H9 (cell line): ENCODE data around the gene ZNF768. TPM values are rescaled to one million over a fixed set of nuclear protein-coding genes. Genes with fewer than 3 reads are reported as not detected.

Source experiments
- DNase-seq: peaks from one replicate; pipeline ENCODE4 v3.0.0-alpha.2; 2017
- H2AFZ ChIP-seq: one replicate; pipeline ENCODE4 v1.6.1; 2013; ENCODE audit warnings: mild to moderate bottlenecking, low read length, control low read depth, moderate library complexity
- H2AK5ac ChIP-seq: 2 replicates; pipeline ENCODE4 v1.6.1; 2013; ENCODE audit warnings: low read length, control low read depth, mixed read lengths; ENCODE audit not compliant: insufficient read length
- H2BK120ac ChIP-seq: one replicate; pipeline ENCODE4 v1.6.1; 2013; ENCODE audit warnings: low read depth, mild to moderate bottlenecking, low read length, control low read depth, inconsistent platforms; ENCODE audit not compliant: poor library complexity, severe bottlenecking
- H2BK12ac ChIP-seq: 2 replicates; pipeline ENCODE4 v1.6.1; 2013; ENCODE audit warnings: low read length, control low read depth, mixed read lengths, low read depth; ENCODE audit not compliant: insufficient read length
- H2BK15ac ChIP-seq: 2 replicates; pipeline ENCODE4 v1.6.1; 2013; ENCODE audit warnings: low read depth, low read length, control low read depth
- H2BK20ac ChIP-seq: one replicate; pipeline ENCODE4 v1.6.1; 2013; ENCODE audit warnings: low read depth, mild to moderate bottlenecking, low read length, control low read depth, inconsistent platforms; ENCODE audit not compliant: poor library complexity, severe bottlenecking
- H2BK5ac ChIP-seq: 2 replicates; pipeline ENCODE4 v1.6.1; 2013; ENCODE audit warnings: low read length, control low read depth, mixed read lengths; ENCODE audit not compliant: insufficient read length
- H3K14ac ChIP-seq: 2 replicates; pipeline ENCODE4 v1.6.1; 2013; ENCODE audit warnings: low read length, control low read depth; ENCODE audit not compliant: insufficient read depth
- H3K18ac ChIP-seq: 2 replicates; pipeline ENCODE4 v1.6.1; 2013; ENCODE audit warnings: low read depth, mild to moderate bottlenecking, mixed read lengths, low read length, control low read depth; ENCODE audit not compliant: insufficient read length
- H3K23ac ChIP-seq: 2 replicates; pipeline ENCODE4 v1.6.1; 2013; ENCODE audit warnings: low read length, control low read depth, mixed read lengths, low read depth; ENCODE audit not compliant: insufficient read length
- H3K23me2 ChIP-seq: 2 replicates; pipeline ENCODE4 v1.6.1; 2013; ENCODE audit warnings: low read depth, mild to moderate bottlenecking, mixed read lengths, low read length, control low read depth; ENCODE audit not compliant: insufficient read length, poor library complexity, severe bottlenecking
- H3K27ac ChIP-seq: 2 replicates; pipeline ENCODE4 v1.5.1; 2013; ENCODE audit warnings: low read length, control low read depth, mixed read lengths, low read depth; ENCODE audit not compliant: insufficient read length
- H3K27me3 ChIP-seq: 2 replicates; pipeline ENCODE4 v1.6.1; 2013; ENCODE audit warnings: low read length, control low read depth, inconsistent platforms; ENCODE audit not compliant: insufficient read depth
- H3K4ac ChIP-seq: 2 replicates; pipeline ENCODE4 v1.6.1; 2013; ENCODE audit warnings: low read depth, mild to moderate bottlenecking, control low read depth, inconsistent platforms, low read length, moderate library complexity
- H3K4me1 ChIP-seq: 2 replicates; pipeline ENCODE4 v1.6.1; 2013; ENCODE audit warnings: low read length, control low read depth, inconsistent platforms; ENCODE audit not compliant: insufficient read depth
- H3K4me2 ChIP-seq: 2 replicates; pipeline ENCODE4 v1.6.1; 2013; ENCODE audit warnings: low read length, control low read depth, mixed read lengths; ENCODE audit not compliant: insufficient read length, insufficient read depth
- H3K56ac ChIP-seq: 2 replicates; pipeline ENCODE4 v1.6.1; 2013; ENCODE audit warnings: low read depth, mild to moderate bottlenecking, mixed read lengths, low read length, control low read depth; ENCODE audit not compliant: insufficient read length
- H3K79me1 ChIP-seq: 2 replicates; pipeline ENCODE4 v1.6.1; 2013; ENCODE audit warnings: low read depth, mild to moderate bottlenecking, moderate library complexity, low read length, control low read depth, inconsistent platforms; ENCODE audit not compliant: insufficient read depth, poor library complexity, severe bottlenecking
- H3K79me2 ChIP-seq: 2 replicates; pipeline ENCODE4 v1.6.1; 2013; ENCODE audit warnings: low read length, control low read depth, inconsistent platforms; ENCODE audit not compliant: insufficient read depth
- H3K9ac ChIP-seq: 2 replicates; pipeline ENCODE4 v1.6.1; 2013; ENCODE audit warnings: low read length, control low read depth, mixed read lengths; ENCODE audit not compliant: insufficient read length; ENCODE audit errors: extremely low read depth
- H3K9me3 ChIP-seq: one replicate; pipeline ENCODE4 v1.6.1; 2013; ENCODE audit warnings: low read depth, low read length, inconsistent platforms; ENCODE audit not compliant: control insufficient read depth
- H3T11ph ChIP-seq: one replicate; pipeline ENCODE4 v1.6.1; 2013; ENCODE audit warnings: mild to moderate bottlenecking, low read length, control low read depth, inconsistent platforms
- H4K20me1 ChIP-seq: one replicate; pipeline ENCODE4 v1.6.1; 2013; ENCODE audit not compliant: control insufficient read depth, insufficient read length, insufficient read depth
- H4K5ac ChIP-seq: 2 replicates; pipeline ENCODE4 v1.6.1; 2013; ENCODE audit warnings: low read depth, mild to moderate bottlenecking, mixed read lengths, low read length, control low read depth; ENCODE audit not compliant: insufficient read length
- H4K8ac ChIP-seq: replicated peaks from 2 replicates; pipeline ENCODE4 v1.6.1; 2013; ENCODE audit warnings: low read length, control low read depth, mixed read lengths, low read depth; ENCODE audit not compliant: insufficient read length
- H4K91ac ChIP-seq: 2 replicates; pipeline ENCODE4 v1.6.1; 2013; ENCODE audit warnings: low read depth, mild to moderate bottlenecking, moderate library complexity, mixed read lengths, low read length, control low read depth; ENCODE audit not compliant: insufficient read length
- H3K27ac Mint-ChIP-seq, 3 experiments: 2 replicates in 2 of 3; 3 replicates in 1 of 3; pipeline ENCODE4 v1.8.0; 2020 to 2021; ENCODE audit warnings: mixed read lengths in 3 of 3, mild to moderate bottlenecking in 1 of 3, moderate library complexity in 1 of 3
- H3K27me3 Mint-ChIP-seq: 2 replicates; pipeline ENCODE4 v1.8.0; 2021; ENCODE audit warnings: low read depth, mild to moderate bottlenecking, moderate library complexity, mixed read lengths
- H3K36me3 Mint-ChIP-seq, 3 experiments: 2 replicates in 2 of 3; 3 replicates in 1 of 3; pipeline ENCODE4 v1.8.0; 2020 to 2021; ENCODE audit warnings: low read depth in 3 of 3, mixed read lengths in 3 of 3; ENCODE audit not compliant: insufficient read depth in 1 of 3
- H3K4me1 Mint-ChIP-seq, 2 experiments: 2 replicates each; pipeline ENCODE4 v1.8.0; 2020; ENCODE audit warnings: mixed read lengths in 2 of 2
- H3K4me3 Mint-ChIP-seq, 2 experiments: 2 replicates in 1 of 2; 3 replicates in 1 of 2; pipeline ENCODE4 v1.8.0; 2020 to 2021; ENCODE audit warnings: mild to moderate bottlenecking in 2 of 2, mixed read lengths in 2 of 2, moderate library complexity in 1 of 2
- H3K9me3 Mint-ChIP-seq, 2 experiments: 2 replicates in 1 of 2; 3 replicates in 1 of 2; pipeline ENCODE4 v1.8.0; 2020; ENCODE audit warnings: mild to moderate bottlenecking in 2 of 2, mixed read lengths in 2 of 2, moderate library complexity in 1 of 2
- CTCF ChIP-seq: fragments of 200-600 bp; sonication (generic); conservative IDR thresholded peaks from 3 replicates; pipeline ENCODE4 v1.8.0; 2021; ENCODE audit warnings: antibody characterized with exemption, mild to moderate bottlenecking
- WGBS: extraction: QIAGEN DNeasy Blood & Tissue Kit; methylation state at CpG from one replicate; pipeline ENCODE4 v1.1.7; 2013; ENCODE audit warnings: missing lambda C conversion rate, low lambda C conversion rate, mixed read lengths; ENCODE audit not compliant: insufficient read length; ENCODE audit errors: extremely low coverage; 5-methylcytosine and 5-hydroxymethylcytosine counted together
- total RNA-seq: library from RNA; stranded (reverse); gene quantifications from 2 replicates; pipeline ENCODE4 v1.2.1, GENCODE V29; 2021

Gene ZNF768
- total RNA-seq, 1 experiment from 2014 or later, result 40.0 TPM

DNA sequence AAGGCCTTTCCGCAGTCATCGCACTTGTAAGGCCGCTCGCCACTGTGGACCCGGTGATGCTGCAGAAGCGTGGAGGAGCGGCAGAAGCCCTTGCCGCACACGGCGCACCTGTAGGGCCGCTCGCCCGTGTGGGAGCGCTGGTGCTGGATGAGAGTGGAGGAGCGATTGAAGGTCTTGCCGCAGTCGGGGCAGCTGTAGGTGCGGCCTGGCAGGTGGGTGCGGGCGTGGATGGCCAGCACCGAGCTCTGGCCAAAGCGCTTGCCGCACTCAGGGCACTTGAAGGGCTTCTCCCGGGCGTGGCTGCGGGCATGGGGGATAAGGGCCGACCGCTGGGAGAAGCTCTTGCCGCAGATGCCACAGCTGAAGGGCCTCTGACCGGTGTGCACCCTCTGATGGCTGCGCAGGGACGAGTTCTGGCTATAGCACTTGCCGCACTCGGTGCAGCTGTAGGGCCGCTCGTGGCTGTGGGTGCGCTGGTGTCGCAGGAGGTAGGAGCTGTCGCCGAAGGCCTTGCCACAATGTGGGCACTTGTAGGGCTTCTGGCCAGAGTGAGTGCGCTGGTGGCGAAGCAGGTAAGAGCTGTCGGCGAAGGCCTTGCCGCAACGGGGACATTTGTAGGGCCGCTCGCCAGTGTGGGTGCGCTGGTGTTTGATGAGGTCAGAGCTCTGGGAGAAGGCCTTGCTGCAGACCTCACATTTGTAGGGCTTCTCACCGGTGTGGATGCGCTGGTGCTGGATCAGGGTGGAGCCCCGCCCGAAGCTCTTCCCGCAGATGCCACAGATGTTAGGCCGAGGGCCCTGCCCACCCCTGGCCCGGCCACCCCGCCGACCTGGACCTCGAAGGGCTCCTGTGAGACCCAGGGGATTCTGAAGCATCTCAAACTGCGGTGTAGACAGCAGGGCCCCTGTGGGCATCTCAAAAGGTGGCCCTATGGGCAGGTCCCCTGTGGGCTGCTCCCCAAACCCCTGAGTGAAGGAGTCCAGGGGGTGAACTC, 1.5 kb downstream of the ZNF768 start:
- Mint-ChIP-seq H3K27ac (no peak overlapping the region; a peak in 1 of 7 replicates), H3K4me1 (peaks cover 16% of the 10 kb centered on the region in 2 experiments), H3K4me3 (peak overlapping the region; percentile 40 to 57), H3K27me3 (no peaks in the 10 kb centered on the region), H3K9me3 (no peaks in the 10 kb centered on the region), H3K36me3 (peaks cover 0 to 13% (median 9%) of the 10 kb centered on the region in 3 experiments; a peak in 5 of 7 replicates)
- no peak for DNase-seq
- H3K79me2 ChIP-seq, result no peaks in the 10 kb centered on the region
- no peak overlapping the region for H4K5ac ChIP-seq
- no peak overlapping the region for H2BK15ac ChIP-seq
- TF ChIP-seq CTCF, result no peak
- no peak overlapping the region for H2BK120ac ChIP-seq
- H3K23me2 ChIP-seq, result peaks cover 15% of the 10 kb centered on the region
- H3K4me2 ChIP-seq, result no peak overlapping the region
- H2BK20ac ChIP-seq, result no peak overlapping the region
- H2BK12ac ChIP-seq, result no peak overlapping the region
- no peak overlapping the region for H3K27ac ChIP-seq
- WGBS, result no CpG with 5 or more reads among the region's 60 CpGs
- no peak overlapping the region for H2BK5ac ChIP-seq
- no peak overlapping the region for H4K91ac ChIP-seq
- H2AFZ ChIP-seq, result no peak overlapping the region
- no peaks in the 10 kb centered on the region for H4K20me1 ChIP-seq
- no peak overlapping the region for H3K4ac ChIP-seq
- no peak overlapping the region for H3K56ac ChIP-seq
- H3K23ac ChIP-seq, result no peak overlapping the region
- H3K27me3 ChIP-seq, result no peaks in the 10 kb centered on the region
- H3K79me1 ChIP-seq, result no peaks in the 10 kb centered on the region
- H3K9ac ChIP-seq, result no peak overlapping the region
- H3T11ph ChIP-seq, result no peak overlapping the region
- H4K8ac ChIP-seq, result no peak overlapping the region
- no peaks in the 10 kb centered on the region for H3K9me3 ChIP-seq
- no peak overlapping the region for H2AK5ac ChIP-seq
- H3K14ac ChIP-seq, result no peak overlapping the region
- no peak overlapping the region for H3K18ac ChIP-seq
- peaks cover 2% of the 10 kb centered on the region; the same call in 1 of the 2 replicates for H3K4me1 ChIP-seq
